ENCODE data around the gene PPP1R3C. TPM values are rescaled to one million over a fixed set of nuclear protein-coding genes. Genes with fewer than 3 reads are reported as not detected.

The PPP1R3C gene
- total RNA-seq, 1 experiment from 2014 or later: 18.1 TPM

GRCh38 chr10:91629715-91630549 lies 2.9 kb downstream of the PPP1R3C start:
- DNase-seq (ENCODE audit: low read depth): no peak

DNA sequence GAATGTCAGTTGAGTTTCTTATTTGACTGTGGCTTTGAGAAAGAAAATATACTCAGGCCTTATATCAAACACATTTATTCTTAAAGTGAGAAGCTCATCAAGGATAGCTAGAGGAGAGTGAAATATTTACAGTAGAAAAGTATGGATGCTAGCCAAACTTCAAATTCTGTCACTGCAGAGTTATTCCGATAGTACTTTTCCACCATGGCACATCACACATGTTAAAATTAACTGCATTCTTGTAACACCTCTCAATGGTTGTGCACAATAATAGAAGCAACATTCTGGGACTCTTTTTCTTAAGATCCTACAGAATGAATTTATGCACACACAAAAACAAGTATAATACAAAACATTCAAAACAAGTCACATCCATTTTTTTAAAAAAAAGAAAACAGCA lies 4.5 kb downstream of the PPP1R3C start:
- DNase-seq (ENCODE audit: low read depth): no peak

GRCh38 chr10:91627344-91628102 lies 5.3 kb downstream of the PPP1R3C start:
- DNase-seq (ENCODE audit: low read depth): no peak

DNA sequence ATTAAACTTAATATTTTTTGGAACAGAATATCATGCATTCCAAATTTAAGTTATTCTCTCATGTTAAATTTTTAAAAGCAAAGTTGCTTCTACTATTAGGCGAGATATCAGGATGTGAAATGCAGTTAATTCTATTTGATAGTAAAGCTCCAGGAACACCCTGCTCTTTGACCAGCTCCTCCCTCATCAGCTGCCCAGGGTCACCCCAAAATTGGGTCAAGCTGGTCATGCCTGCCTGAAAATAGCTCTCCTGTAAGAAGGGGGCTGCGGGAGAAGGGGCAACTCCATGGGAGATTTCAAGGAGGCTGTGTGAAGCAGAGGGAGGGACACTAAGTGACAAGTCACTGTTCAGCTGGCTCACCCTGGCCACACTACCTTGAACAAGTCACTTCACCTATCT lies 5.9 kb downstream of the PPP1R3C start:
- no peak for DNase-seq (ENCODE audit: low read depth)

GRCh38 chr10:91624633-91625032 lies 8.2 kb downstream of the PPP1R3C start:
- no peak for DNase-seq (ENCODE audit: low read depth)

DNA sequence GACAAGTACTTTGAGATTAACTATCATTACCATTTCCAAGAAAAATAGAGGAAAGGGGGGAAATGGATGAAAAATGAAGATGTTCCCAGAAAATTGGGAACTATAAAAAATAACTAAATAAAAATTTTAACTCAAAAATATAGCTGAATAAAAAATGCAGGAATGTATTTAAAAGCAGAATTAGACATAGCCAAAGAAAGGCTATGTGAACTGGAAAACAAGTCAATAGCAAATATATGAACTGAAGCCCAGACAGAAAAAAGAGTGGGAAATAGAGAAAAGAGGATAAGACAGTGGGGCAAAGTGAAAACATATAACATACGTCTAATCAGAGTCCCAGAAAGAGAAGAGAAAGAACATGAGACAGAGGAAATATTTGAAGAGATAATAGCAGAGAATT lies 10.3 kb downstream of the PPP1R3C start:
- DNase-seq (ENCODE audit: low read depth): no peak

GRCh38 chr10:91621483-91622113 lies 11.3 kb downstream of the PPP1R3C start:
- no peak for DNase-seq (ENCODE audit: low read depth)

DNA sequence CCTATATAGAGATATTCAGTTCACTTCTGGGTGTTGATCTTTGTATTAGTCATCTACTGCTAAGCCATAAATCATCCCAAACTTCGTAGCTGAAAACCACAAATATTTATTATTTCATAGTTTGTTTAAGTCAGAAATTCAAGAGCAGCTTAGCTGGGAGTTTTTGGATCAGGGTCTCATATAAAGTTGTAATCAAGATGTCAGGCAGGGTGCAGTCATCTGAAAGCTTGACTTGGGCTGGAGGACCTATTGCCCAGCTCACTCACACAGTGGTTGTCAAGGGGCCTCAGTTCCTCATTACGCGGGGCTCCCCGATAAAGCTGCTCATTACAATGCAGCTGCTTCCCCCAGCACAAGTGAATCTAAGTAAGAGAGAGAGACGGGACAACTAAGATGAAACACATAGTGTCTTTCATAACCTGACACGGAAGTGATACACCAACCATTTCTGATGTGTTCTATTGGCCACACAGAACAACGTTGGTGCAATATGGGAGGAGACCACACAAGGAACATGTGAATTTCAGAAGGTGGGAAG lies 15.7 kb downstream of the PPP1R3C start:
- DNase-seq (ENCODE audit: low read depth): peak; percentile 73

- peak; percentile 63 for DNase-seq (ENCODE audit: low read depth)
Measured at GRCh38 chr10:91616137-91616536, 16.7 kb downstream of the PPP1R3C start.

- DNase-seq (ENCODE audit: low read depth): peak; percentile 80
Measured at GRCh38 chr10:91614225-91614624, 18.6 kb downstream of the PPP1R3C start.

- peak; percentile 97 for DNase-seq (ENCODE audit: low read depth)
Measured at GRCh38 chr10:91613411-91614187, 19.3 kb downstream of the PPP1R3C start.

DNA sequence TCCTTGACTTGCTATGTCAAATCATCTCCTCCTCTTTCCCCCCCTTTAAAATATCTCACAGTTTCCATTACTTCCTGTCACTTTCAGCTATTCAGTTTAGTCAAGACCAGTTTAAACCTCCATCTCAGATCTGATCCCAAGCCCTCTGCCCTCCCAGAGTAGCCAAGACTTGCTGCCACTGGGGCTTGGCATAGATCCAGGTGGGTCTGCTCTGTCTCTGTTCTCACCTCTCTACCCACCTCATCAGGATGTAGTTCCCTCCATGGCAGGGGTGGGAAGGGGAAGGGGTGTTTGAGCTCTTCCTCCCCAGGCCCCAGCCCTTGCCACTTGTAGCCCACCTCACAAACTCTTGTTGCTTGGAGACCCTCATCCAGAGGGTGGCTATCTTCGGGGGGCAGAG lies 22.0 kb downstream of the PPP1R3C start:
- no peak for DNase-seq (ENCODE audit: low read depth)

GRCh38 chr10:91610444-91610843 lies 22.4 kb downstream of the PPP1R3C start:
- DNase-seq (ENCODE audit: low read depth): peak; percentile 68

DNA sequence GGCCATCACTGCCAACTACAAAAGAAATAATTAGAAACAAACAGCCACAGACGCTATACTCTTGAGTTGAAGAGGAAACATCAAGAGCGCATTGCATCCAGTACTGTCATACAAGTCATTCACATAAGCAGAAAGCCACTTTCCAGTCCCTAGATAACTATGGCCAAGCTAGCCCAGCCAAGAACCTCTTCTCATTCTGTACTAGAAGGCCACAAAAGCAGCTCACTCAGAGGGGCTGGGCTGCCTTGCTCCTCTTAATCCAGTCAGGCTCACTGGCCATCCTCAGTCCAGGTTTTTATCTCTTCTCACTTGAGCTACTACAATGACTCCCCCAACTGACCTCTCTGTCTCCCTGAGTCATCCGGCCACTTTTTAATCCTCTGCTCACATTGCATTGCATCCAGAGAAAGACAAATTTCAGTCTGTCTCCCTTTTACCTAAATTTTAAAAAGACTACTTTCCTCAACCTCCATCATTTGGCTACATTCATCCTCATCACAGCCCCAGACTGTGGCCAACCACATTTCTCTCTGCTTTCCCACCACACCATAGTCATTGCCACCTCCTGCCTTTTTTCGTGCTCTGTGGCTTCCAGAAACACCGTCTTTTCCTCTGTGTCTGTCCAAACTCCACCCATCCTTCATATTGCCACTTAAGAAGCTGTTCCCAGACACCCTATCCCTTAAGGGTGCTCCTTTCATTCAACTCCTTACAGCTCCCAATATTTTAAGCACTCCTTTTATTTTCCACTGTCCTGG lies 25.0 kb downstream of the PPP1R3C start:
- DNase-seq (ENCODE audit: low read depth): peak; percentile 49

GRCh38 chr10:91605968-91606367 lies 26.9 kb downstream of the PPP1R3C start:
- no peak for DNase-seq (ENCODE audit: low read depth)

DNA sequence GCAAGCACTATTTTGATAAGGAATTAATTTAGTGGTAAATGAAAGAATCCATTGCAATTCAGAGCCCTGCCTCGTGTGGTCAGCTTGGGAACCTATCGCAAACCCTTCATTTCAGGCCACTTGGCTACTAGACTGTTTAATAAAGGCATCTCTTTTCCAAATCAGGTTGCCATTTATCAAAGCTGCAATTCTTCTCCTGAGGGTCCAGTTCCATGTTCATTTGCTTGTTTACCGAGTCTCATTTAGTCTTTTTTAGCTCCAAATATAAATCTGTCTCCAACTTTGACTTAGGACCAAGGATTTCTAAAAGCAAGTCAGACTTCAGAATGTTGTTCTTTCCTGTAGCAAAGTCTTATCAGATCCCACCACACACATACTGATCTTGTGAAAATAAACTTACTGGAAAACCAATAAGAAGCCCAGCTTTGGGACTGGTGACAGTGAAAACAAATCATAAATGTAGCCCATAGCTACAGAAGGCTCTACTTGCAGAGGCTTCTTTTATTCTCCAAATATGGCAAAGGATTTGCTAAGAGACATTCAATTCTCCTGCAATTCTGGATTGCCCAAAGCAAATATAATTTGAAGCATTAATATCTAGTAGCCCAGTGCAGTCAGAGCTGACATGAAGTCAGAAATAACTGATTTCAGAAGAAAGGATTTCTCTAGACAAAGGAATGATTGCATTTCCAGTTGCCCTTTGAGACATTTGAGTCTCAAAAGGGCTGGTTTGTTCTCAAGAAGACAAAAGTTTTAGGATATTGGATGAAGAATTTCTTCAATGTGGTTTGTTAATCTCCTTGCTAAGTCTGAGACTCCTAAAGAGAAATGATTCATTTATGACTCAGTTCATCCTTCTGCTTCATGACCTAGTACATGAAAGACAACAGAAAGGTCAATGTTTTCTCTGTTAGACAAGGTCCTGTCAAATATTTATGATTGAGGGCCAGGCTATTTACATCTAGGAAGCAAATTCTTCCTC lies 28.0 kb downstream of the PPP1R3C start:
- peak; percentile 79 for DNase-seq (ENCODE audit: low read depth)

- DNase-seq (ENCODE audit: low read depth): peak; percentile 80
Measured at GRCh38 chr10:91603931-91604331, 28.9 kb downstream of the PPP1R3C start.

DNA sequence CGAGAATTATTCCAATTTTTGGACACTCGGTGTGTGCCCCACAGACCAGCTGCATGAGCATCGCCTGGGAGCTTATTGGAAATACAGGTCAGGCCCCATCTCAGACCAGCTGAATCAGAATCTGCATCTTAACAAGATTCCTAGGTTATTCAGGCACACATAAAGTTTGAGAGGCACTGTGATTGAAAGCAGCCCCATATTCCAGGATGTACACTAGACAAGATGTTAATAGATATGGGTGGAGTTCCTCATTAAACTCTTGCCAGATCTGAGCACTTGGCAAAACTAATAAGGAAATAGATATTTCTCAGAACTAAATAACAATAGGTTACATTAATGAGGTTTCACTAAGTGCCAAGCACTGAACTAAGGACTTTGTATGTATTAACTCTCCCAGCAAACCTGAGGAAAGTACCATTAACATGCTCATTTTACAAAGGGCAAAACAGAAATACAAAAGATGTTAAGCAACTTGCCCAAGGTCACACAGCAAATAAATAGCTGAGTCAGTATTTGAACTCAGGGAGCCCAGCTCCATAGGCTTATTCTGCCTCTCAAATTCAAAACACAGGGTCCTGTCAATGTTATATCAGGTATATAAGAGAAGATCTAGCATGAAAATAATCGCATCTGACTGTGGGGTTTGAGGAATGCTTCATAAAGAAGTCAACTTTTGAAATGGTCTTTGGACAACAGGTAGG lies 29.9 kb downstream of the PPP1R3C start:
- DNase-seq (ENCODE audit: low read depth): no peak

DNA sequence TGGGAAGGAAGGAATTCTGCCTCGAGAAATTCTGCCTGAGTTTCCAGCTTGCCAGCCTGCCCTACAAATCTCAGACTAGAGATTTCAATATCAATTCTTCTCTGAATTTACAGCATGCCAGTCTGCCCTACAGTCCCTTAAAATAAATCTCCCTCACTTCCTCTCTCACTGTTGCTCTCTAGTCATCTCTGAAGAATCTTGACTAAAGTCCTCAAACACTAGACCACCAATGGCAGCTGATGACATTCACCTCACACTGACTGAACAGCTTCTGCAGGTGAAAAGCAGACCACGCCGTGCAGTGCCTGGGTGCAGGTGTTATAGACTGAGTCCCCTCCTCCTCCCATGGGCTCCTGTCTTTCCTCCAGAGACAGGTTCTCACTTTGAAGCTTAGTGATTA lies 30.4 kb downstream of the PPP1R3C start:
- DNase-seq (ENCODE audit: low read depth): no peak
